Left cardiac atrium (tissue), 4 donors: ENCODE results near the gene PLA2G7. TPM values are rescaled to one million over a fixed set of nuclear protein-coding genes. Genes with fewer than 3 reads are reported as not detected.
A peak's percentile ranks its signal among the peaks of the same experiment; 100 is the strongest.
"Not testable (repeated sequence)": the region's sequence is repeated elsewhere in the genome, so short reads cannot be mapped to it uniquely, and the experiment has no call there.

Source experiments
- ATAC-seq, 2 donors: fragments of 200-7000 bp; cut with Tn5 transposase; one replicate each; pipeline ENCODE4 v1.9.1; 2020; ENCODE audit warnings: mild to moderate bottlenecking in 2 of 2, moderate library complexity in 2 of 2
- DNase-seq: peaks from one replicate; pipeline ENCODE4 v3.0.0-alpha.2; 2020
- intact Hi-C, 2 donors: fragments of 100-400 bp; cut with DNase I; formaldehyde crosslinking; loops; one replicate each; pipeline versions ENCODE4 v1.14.1 to v1.15.1; 2022 to 2023
- total RNA-seq, 2 donors: library from RNA; stranded (reverse); fragmentation: NEBNext Ultra II Directional; extraction: Animal tissue kit (Norgen Biotek cat#: 25700); gene quantifications; one replicate each; pipeline ENCODE4 v1.2.1, GENCODE V29; 2021
- donor health status: DM: no; HTN: yes; CAD: no.
- donor health status: DM: no; HTN: yes; CAD: no; lungs with severe emphysema.
- donor health status: DM: yes; HTN: yes; CAD: no.
- donor health status: Dilated cardiomyopathy.

PLA2G7 gene
- total RNA-seq, 2 donors from 2014 or later, result 0.32 to 0.55 TPM

GRCh38 chr6:46755865-46756264, 20.7 kb upstream of the PLA2G7 start:
- intact Hi-C loops, result no loop called here
- ATAC-seq (no peak), DNase-seq (no peak)

GRCh38 chr6:46751658-46752057, 16.5 kb upstream of the PLA2G7 start:
- DNase-seq (no peak), ATAC-seq (no peak)
- intact Hi-C loops, result no loop called here

- intact Hi-C loops, result no loop called here
- ATAC-seq (no peak), DNase-seq (no peak)
Observed at GRCh38 chr6:46749731-46750130, 14.6 kb upstream of the PLA2G7 start.

GRCh38 chr6:46748940-46749503, 13.8 kb upstream of the PLA2G7 start:
- DNase-seq (no peak), ATAC-seq (no peak)
- intact Hi-C loops, result no loop called here

- intact Hi-C loops, result no loop called here
- no peak for DNase-seq
- ATAC-seq, result peak in 1 of 2 donors; percentile 57
Observed at GRCh38 chr6:46746696-46747095, 11.5 kb upstream of the PLA2G7 start, which contains the start of gene ANKRD66. TSS of gene ANKRD66 (plus strand) at chr6:46746933. CDS start at chr6:46751949, 5,016 bp downstream.

GRCh38 chr6:46745973-46746372, 10.8 kb upstream of the PLA2G7 start:
- no peak for ATAC-seq
- DNase-seq, result no peak
- intact Hi-C loops, result no loop called here

- intact Hi-C loops, ATAC-seq, DNase-seq: not testable (repeated sequence)
Observed at GRCh38 chr6:46744159-46744725, 9.1 kb upstream of the PLA2G7 start.

- DNase-seq, result no peak
- no peak for ATAC-seq
- intact Hi-C loops, result no loop called here
Observed at GRCh38 chr6:46743425-46744158, 8.4 kb upstream of the PLA2G7 start.

- DNase-seq (no peak), ATAC-seq (no peak)
- intact Hi-C loops, result no loop called here
Observed at GRCh38 chr6:46741910-46742309, 6.7 kb upstream of the PLA2G7 start.

- ATAC-seq, result no peak
- intact Hi-C loops, result no loop called here
- no peak for DNase-seq
Observed at GRCh38 chr6:46741482-46741881, 6.3 kb upstream of the PLA2G7 start.

- ATAC-seq, result no peak
- intact Hi-C loops, result no loop called here
- no peak for DNase-seq
Observed at GRCh38 chr6:46736906-46737305, 1.7 kb upstream of the PLA2G7 start.

- ATAC-seq (no peak), DNase-seq (no peak)
- intact Hi-C loops, result no loop called here
Observed at GRCh38 chr6:46735720-46736031, 501 bp upstream of the PLA2G7 start.

- ATAC-seq, result no peak
- DNase-seq, result no peak
- intact Hi-C loops, result no loop called here
Observed at GRCh38 chr6:46733341-46733801, 1.8 kb downstream of the PLA2G7 start.

- DNase-seq, result no peak
- ATAC-seq, result no peak
- intact Hi-C loops, result no loop called here
Observed at GRCh38 chr6:46730921-46731461, 4.2 kb downstream of the PLA2G7 start.

GRCh38 chr6:46729787-46730326, 5.3 kb downstream of the PLA2G7 start:
- ATAC-seq (no peak), DNase-seq (no peak)
- intact Hi-C loops, result no loop called here

GRCh38 chr6:46720401-46720800, 14.8 kb downstream of the PLA2G7 start:
- DNase-seq, result no peak
- intact Hi-C loops, result no loop called here
- no peak for ATAC-seq

GRCh38 chr6:46719099-46719498, 16.1 kb downstream of the PLA2G7 start:
- peak in 1 of 2 donors; percentile 86 for ATAC-seq

GRCh38 chr6:46715141-46715540, 20.0 kb downstream of the PLA2G7 start:
- intact Hi-C loops, result no loop called here
- DNase-seq (no peak), ATAC-seq (no peak)

More at GRCh38 chr6:46719099-46719498, 16.1 kb downstream of the PLA2G7 start:
- intact Hi-C loops, result no loop called here
- no peak for DNase-seq

GRCh38 chr6:46711491-46711890, 23.7 kb downstream of the PLA2G7 start:
- intact Hi-C loops, result no loop called here
- no peak for ATAC-seq

GRCh38 chr6:46706464-46706863, 28.7 kb downstream of the PLA2G7 start:
- intact Hi-C loops, result loop anchor here (5.0 to 10.0 kb wide), 2 partner anchors 76 to 78 kb away; no protein-coding TSS in a partner anchor
- ATAC-seq, result no peak
- no peak for DNase-seq

More at GRCh38 chr6:46711491-46711890, 23.7 kb downstream of the PLA2G7 start:
- DNase-seq, result no peak
